HL-60 (cell line): ENCODE data around the gene PRPF6.

Source experiments
- TF ChIP-seq, protein P1 (sequence below): IDR thresholded peaks from one replicate; pipeline ENCODE4 v1.5.1; 2011; ENCODE audit warnings: low read length, control low read depth, inconsistent platforms; ENCODE audit not compliant: insufficient read depth
- TF ChIP-seq, protein P2 (sequence below): IDR thresholded peaks from 2 replicates; pipeline ENCODE4 v1.6.1; 2012; ENCODE audit warnings: low read depth; ENCODE audit not compliant: insufficient replicate concordance

DNA sequence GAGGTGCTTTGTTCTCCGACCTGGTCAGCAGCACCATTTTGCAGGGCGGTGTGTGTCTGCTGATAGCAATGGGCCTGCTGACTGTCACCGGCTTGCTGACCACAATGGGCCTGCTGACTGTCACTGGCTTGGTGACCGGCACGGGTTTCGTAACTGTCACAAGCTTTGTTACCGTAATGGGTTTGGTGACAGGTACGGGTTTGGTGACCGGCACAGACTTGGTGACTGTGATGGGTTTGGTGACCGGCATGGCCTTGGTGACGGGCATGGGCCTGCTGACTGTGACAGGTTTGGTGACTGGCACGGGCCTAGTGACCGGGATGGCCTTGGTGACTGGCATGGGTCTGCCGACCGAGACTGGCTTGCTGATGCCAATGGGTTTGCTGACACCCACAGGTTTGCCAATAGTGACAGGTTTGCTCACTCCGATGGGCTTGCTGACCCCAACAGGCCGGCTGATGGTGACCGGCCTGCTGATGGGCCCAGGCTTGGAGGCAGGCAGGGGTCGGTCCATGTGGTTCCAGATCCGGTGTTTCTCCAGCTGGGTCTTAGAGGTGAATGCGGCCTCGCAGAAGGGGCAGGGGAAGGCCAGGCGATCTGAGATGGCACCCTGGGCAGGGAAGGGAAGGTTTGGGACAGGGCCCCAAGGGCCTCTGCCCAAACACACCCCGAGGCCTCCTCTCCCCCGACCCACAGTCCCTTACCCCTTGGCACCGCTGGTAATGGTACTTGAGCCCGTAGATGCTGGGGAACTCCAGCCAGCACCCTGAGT lies 14.6 kb upstream of the PRPF6 start:
- TF ChIP-seq, protein P1, sequence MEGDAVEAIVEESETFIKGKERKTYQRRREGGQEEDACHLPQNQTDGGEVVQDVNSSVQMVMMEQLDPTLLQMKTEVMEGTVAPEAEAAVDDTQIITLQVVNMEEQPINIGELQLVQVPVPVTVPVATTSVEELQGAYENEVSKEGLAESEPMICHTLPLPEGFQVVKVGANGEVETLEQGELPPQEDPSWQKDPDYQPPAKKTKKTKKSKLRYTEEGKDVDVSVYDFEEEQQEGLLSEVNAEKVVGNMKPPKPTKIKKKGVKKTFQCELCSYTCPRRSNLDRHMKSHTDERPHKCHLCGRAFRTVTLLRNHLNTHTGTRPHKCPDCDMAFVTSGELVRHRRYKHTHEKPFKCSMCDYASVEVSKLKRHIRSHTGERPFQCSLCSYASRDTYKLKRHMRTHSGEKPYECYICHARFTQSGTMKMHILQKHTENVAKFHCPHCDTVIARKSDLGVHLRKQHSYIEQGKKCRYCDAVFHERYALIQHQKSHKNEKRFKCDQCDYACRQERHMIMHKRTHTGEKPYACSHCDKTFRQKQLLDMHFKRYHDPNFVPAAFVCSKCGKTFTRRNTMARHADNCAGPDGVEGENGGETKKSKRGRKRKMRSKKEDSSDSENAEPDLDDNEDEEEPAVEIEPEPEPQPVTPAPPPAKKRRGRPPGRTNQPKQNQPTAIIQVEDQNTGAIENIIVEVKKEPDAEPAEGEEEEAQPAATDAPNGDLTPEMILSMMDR, result no peak
- TF ChIP-seq, protein P2, sequence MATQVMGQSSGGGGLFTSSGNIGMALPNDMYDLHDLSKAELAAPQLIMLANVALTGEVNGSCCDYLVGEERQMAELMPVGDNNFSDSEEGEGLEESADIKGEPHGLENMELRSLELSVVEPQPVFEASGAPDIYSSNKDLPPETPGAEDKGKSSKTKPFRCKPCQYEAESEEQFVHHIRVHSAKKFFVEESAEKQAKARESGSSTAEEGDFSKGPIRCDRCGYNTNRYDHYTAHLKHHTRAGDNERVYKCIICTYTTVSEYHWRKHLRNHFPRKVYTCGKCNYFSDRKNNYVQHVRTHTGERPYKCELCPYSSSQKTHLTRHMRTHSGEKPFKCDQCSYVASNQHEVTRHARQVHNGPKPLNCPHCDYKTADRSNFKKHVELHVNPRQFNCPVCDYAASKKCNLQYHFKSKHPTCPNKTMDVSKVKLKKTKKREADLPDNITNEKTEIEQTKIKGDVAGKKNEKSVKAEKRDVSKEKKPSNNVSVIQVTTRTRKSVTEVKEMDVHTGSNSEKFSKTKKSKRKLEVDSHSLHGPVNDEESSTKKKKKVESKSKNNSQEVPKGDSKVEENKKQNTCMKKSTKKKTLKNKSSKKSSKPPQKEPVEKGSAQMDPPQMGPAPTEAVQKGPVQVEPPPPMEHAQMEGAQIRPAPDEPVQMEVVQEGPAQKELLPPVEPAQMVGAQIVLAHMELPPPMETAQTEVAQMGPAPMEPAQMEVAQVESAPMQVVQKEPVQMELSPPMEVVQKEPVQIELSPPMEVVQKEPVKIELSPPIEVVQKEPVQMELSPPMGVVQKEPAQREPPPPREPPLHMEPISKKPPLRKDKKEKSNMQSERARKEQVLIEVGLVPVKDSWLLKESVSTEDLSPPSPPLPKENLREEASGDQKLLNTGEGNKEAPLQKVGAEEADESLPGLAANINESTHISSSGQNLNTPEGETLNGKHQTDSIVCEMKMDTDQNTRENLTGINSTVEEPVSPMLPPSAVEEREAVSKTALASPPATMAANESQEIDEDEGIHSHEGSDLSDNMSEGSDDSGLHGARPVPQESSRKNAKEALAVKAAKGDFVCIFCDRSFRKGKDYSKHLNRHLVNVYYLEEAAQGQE, result no peak
